Trophoblast cell (in vitro differentiated cells and primary cell): ENCODE results near the gene TET1.
"Not testable (repeated sequence)": the region's sequence is repeated elsewhere in the genome, so short reads cannot be mapped to it uniquely, and the experiment has no call there.

Source experiments
- DNase-seq, 2 donors: peaks; one replicate each; pipeline ENCODE4 v3.0.0-alpha.2; 2016
- H2AFZ ChIP-seq: 2 replicates; pipeline ENCODE4 v1.6.1; 2013; ENCODE audit warnings: low read length, moderate library complexity, mild to moderate bottlenecking; ENCODE audit not compliant: insufficient read depth, poor library complexity
- H2AK5ac ChIP-seq: 2 replicates; pipeline ENCODE4 v1.6.1; 2013; ENCODE audit warnings: mild to moderate bottlenecking, low read length
- H2BK120ac ChIP-seq: 2 replicates; pipeline ENCODE4 v1.6.1; 2013; ENCODE audit warnings: low read length, mild to moderate bottlenecking, moderate library complexity; ENCODE audit not compliant: insufficient read depth, poor library complexity
- H2BK12ac ChIP-seq: 2 replicates; pipeline ENCODE4 v1.6.1; 2013; ENCODE audit warnings: mild to moderate bottlenecking, low read length, moderate library complexity
- H2BK5ac ChIP-seq: 2 replicates; pipeline ENCODE4 v1.6.1; 2013; ENCODE audit warnings: low read length, low read depth, moderate library complexity, mild to moderate bottlenecking; ENCODE audit not compliant: poor library complexity
- H3K14ac ChIP-seq: 2 replicates; pipeline ENCODE4 v1.6.1; 2013; ENCODE audit warnings: mild to moderate bottlenecking, low read length
- H3K18ac ChIP-seq: 2 replicates; pipeline ENCODE4 v1.6.1; 2013; ENCODE audit warnings: mild to moderate bottlenecking, low read length
- H3K23ac ChIP-seq: 2 replicates; pipeline ENCODE4 v1.6.1; 2013; ENCODE audit warnings: low read length
- H3K27ac ChIP-seq: 2 replicates; pipeline ENCODE4 v1.5.1; 2013; ENCODE audit warnings: low read depth, mild to moderate bottlenecking, inconsistent platforms, low read length, moderate library complexity
- H3K27me3 ChIP-seq: 2 replicates; pipeline ENCODE4 v1.6.1; 2013; ENCODE audit warnings: inconsistent platforms, mild to moderate bottlenecking, low read length, moderate library complexity; ENCODE audit not compliant: insufficient read depth
- H3K36me3 ChIP-seq, 2 experiments: 1 replicate in 1 of 2; 2 replicates in 1 of 2; pipeline ENCODE4 v1.6.1; 2013; ENCODE audit warnings: low read length in 2 of 2, mild to moderate bottlenecking in 2 of 2, moderate library complexity in 1 of 2; ENCODE audit not compliant: insufficient read depth in 2 of 2, control insufficient read depth in 1 of 2
- H3K4ac ChIP-seq: 2 replicates; pipeline ENCODE4 v1.6.1; 2013; ENCODE audit warnings: low read depth, mild to moderate bottlenecking, low read length, moderate library complexity
- H3K4me1 ChIP-seq, 2 experiments: 1 replicate in 1 of 2; 2 replicates in 1 of 2; pipeline ENCODE4 v1.6.1; 2013; ENCODE audit warnings: low read length in 2 of 2, mild to moderate bottlenecking in 2 of 2, moderate library complexity in 1 of 2; ENCODE audit not compliant: insufficient read depth in 2 of 2, control insufficient read depth in 1 of 2
- H3K4me2 ChIP-seq: 2 replicates; pipeline ENCODE4 v1.6.1; 2013; ENCODE audit warnings: inconsistent platforms, mild to moderate bottlenecking, low read length, moderate library complexity
- H3K4me3 ChIP-seq: 2 replicates; pipeline ENCODE4 v1.5.1; 2013; ENCODE audit warnings: mild to moderate bottlenecking, low read depth, low read length, inconsistent platforms
- H3K79me1 ChIP-seq: one replicate; pipeline ENCODE4 v1.6.1; 2013; ENCODE audit warnings: low read length
- H3K79me2 ChIP-seq: 2 replicates; pipeline ENCODE4 v1.6.1; 2013; ENCODE audit warnings: low read length, mild to moderate bottlenecking; ENCODE audit not compliant: control insufficient read depth, insufficient read depth, poor library complexity
- H3K9ac ChIP-seq: 2 replicates; pipeline ENCODE4 v1.6.1; 2013; ENCODE audit warnings: mild to moderate bottlenecking, low read length
- H3K9me3 ChIP-seq: 2 replicates; pipeline ENCODE4 v1.6.1; 2013; ENCODE audit warnings: low read depth, mild to moderate bottlenecking, control low read depth, inconsistent platforms, low read length; ENCODE audit not compliant: insufficient read depth
- H4K12ac ChIP-seq: 2 replicates; pipeline ENCODE4 v1.6.1; 2013; ENCODE audit warnings: low read depth, mild to moderate bottlenecking, low read length, moderate library complexity
- H4K8ac ChIP-seq: 2 replicates; pipeline ENCODE4 v1.6.1; 2013; ENCODE audit warnings: low read depth, mild to moderate bottlenecking, low read length, moderate library complexity
- H4K91ac ChIP-seq: one replicate; pipeline ENCODE4 v1.6.1; 2013; ENCODE audit warnings: low read depth, mild to moderate bottlenecking, low read length, moderate library complexity
- WGBS: extraction: QIAGEN DNeasy Blood & Tissue Kit; methylation state at CpG from one replicate; pipeline ENCODE4 v1.1.7; 2013; ENCODE audit warnings: missing lambda C conversion rate; ENCODE audit not compliant: insufficient read length, insufficient coverage; ENCODE audit errors: extremely low coverage; 5-methylcytosine and 5-hydroxymethylcytosine counted together

The TET1 gene

DNA sequence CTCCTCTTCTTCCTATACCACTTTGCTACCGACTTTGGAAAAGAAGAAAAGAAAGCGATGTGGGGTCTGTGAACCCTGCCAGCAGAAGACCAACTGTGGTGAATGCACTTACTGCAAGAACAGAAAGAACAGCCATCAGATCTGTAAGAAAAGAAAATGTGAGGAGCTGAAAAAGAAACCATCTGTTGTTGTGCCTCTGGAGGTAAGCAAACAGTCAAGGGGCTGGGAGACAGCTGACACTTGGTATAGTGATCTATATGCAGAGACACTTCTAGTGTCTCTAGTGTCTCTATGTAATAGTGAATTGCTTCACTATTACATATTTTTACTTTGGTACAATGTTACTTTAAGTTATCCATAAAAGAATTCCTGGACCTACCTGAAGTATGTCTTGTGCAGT, 13.9 kb downstream of the TET1 start:
- Histone ChIP-seq H3K9me3 (no peaks in the 10 kb centered on the region), H2BK5ac (no peak overlapping the region), H3K14ac (no peak overlapping the region), H3K4me3 (no peak overlapping the region), H3K36me3 (peaks cover 11 to 17% of the 10 kb centered on the region in 2 experiments), H4K91ac (no peak overlapping the region), H2AFZ (no peak overlapping the region), H3K27ac (no peak overlapping the region), H3K27me3 (no peaks in the 10 kb centered on the region), H3K79me2 (peaks cover 1% of the 10 kb centered on the region), H2BK120ac (no peak overlapping the region), H2AK5ac (no peak overlapping the region), H3K4ac (no peak overlapping the region), H3K4me2 (no peak overlapping the region), H2BK12ac (no peak overlapping the region), H4K12ac (no peak overlapping the region), H3K79me1 (no peaks in the 10 kb centered on the region), H4K8ac (no peak overlapping the region), H3K9ac (no peak overlapping the region), H3K4me1 (no peaks in the 10 kb centered on the region), H3K23ac (no peak overlapping the region), H3K18ac (no peak overlapping the region)
- DNase-seq = no peak
- WGBS = no CpG with 5 or more reads among the region's 2 CpGs

DNA sequence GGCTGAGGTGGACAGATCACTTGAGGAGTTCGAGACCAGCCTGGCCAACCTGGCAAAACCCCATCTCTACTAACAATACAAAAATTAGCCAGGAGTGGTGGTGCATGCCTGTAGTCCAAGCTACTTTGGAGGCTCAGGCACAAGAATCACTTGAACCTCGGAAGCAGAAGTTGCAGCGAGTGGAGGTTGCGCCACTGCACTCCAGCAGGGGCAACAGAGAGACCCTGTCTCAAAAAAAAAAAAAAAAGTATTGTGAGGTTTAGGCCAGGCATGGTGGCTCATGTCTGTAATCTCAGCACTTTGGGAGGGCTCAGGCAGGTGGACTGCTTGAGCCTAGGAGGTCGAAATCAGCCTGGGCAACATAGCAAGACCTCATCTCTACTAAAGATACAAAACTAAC, 16.0 kb downstream of the TET1 start:
- Histone ChIP-seq H3K79me2 (no peaks in the 10 kb centered on the region), H3K4me1 (no peaks in the 10 kb centered on the region), H3K9me3 (no peaks in the 10 kb centered on the region), H3K23ac (no peak overlapping the region), H2BK120ac (no peak overlapping the region), H3K79me1 (no peaks in the 10 kb centered on the region), H2AK5ac (no peak overlapping the region), H3K4me3 (no peak overlapping the region), H3K9ac (no peak overlapping the region), H3K4me2 (no peak overlapping the region), H2AFZ (no peak overlapping the region), H4K8ac (no peak overlapping the region), H4K91ac (no peak overlapping the region), H3K4ac (no peak overlapping the region), H2BK12ac (no peak overlapping the region), H2BK5ac (no peak overlapping the region), H3K36me3 (peaks cover 13 to 19% of the 10 kb centered on the region in 2 experiments), H3K18ac (no peak overlapping the region), H4K12ac (no peak overlapping the region), H3K27me3 (no peaks in the 10 kb centered on the region), H3K14ac (no peak overlapping the region), H3K27ac (no peak overlapping the region)
- no peak for DNase-seq
- no CpG with 5 or more reads among the region's 5 CpGs for WGBS

DNA sequence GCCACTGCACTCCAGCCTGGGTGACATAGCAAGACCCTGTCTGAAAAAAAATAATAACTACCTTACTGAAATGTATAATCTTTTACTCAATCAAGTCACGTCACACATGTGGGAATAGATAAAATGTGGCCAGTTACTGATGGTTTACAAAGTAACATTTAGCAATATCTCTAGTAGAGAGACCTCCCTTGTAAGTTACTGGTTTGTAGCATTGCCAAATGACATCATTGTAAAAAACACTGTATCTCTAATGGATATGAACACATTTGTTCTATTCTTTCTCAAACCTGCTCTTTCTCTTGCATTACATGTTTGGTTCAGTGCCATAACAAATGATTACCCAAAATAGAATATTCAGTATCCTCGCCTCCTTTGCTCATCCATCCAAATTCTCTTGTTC, 18.8 kb downstream of the TET1 start:
- Histone ChIP-seq H3K79me2 (no peaks in the 10 kb centered on the region), H3K18ac (no peak overlapping the region), H2BK120ac (no peak overlapping the region), H3K27me3 (no peaks in the 10 kb centered on the region), H2AK5ac (no peak overlapping the region), H3K79me1 (no peaks in the 10 kb centered on the region), H4K12ac (no peak overlapping the region), H3K4me3 (no peak overlapping the region), H3K23ac (no peak overlapping the region), H3K9me3 (no peaks in the 10 kb centered on the region), H3K27ac (no peak overlapping the region), H3K4me2 (no peak overlapping the region), H2BK5ac (no peak overlapping the region), H3K4me1 (no peaks in the 10 kb centered on the region), H3K4ac (no peak overlapping the region), H4K91ac (no peak overlapping the region), H3K36me3 (peaks cover 7 to 8% of the 10 kb centered on the region in 2 experiments), H3K9ac (no peak overlapping the region), H3K14ac (no peak overlapping the region), H2AFZ (no peak overlapping the region), H4K8ac (no peak overlapping the region), H2BK12ac (no peak overlapping the region)
- DNase-seq = no peak
- no CpG with 5 or more reads among the region's 2 CpGs for WGBS

DNA sequence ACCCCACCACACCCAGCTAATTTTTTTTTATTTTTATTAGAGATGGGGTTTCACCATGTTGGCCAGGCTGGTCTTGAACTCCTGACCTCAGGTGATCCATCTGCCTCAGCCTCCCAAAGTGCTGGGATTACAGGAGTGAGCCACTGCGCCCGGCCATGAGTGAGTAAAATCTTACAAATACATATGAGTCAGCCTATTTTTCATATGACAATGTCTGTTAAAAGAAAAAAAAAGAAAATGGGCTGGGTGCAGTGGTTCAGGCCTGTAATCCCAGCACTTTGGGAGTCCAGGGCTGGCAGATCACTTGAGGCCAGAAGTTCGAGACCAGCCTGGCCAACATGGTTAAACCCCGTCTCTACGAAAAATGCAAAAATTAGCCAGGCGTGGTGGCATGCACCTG, 24.1 kb downstream of the TET1 start:
- H3K14ac ChIP-seq, H2BK120ac ChIP-seq, H3K23ac ChIP-seq, H3K79me2 ChIP-seq, H2BK12ac ChIP-seq, H3K36me3 ChIP-seq, H2AFZ ChIP-seq, H3K4me1 ChIP-seq, DNase-seq, H3K18ac ChIP-seq, H3K27me3 ChIP-seq, H2BK5ac ChIP-seq, H3K4me3 ChIP-seq, H3K9me3 ChIP-seq, H4K91ac ChIP-seq, H4K12ac ChIP-seq, H3K27ac ChIP-seq, H3K4ac ChIP-seq, H3K79me1 ChIP-seq, H4K8ac ChIP-seq, H3K9ac ChIP-seq, H3K4me2 ChIP-seq, H2AK5ac ChIP-seq: not testable (repeated sequence)
- no CpG with 5 or more reads among the region's 6 CpGs for WGBS
